Transverse colon (tissue), 4 donors: ENCODE results near the gene CDH13. TPM values are rescaled to one million over a fixed set of nuclear protein-coding genes. Genes with fewer than 3 reads are reported as not detected.
A peak's percentile ranks its signal among the peaks of the same experiment; 100 is the strongest.

Experiments
- DNase-seq: peaks from one replicate; pipeline ENCODE4 v3.0.0-alpha.2; 2019
- H3K27ac ChIP-seq, 4 donors: fragments of 200-600 bp; sonication (generic); 2 replicates each; pipeline ENCODE4 v1.5.1; 2016 to 2018; ENCODE audit warnings: inconsistent platforms in 4 of 4
- H3K27me3 ChIP-seq: fragments of 200-600 bp; sonication (generic); 2 replicates; pipeline ENCODE4 v1.5.1; 2017; ENCODE audit warnings: inconsistent platforms
- H3K36me3 ChIP-seq, 4 donors: fragments of 200-600 bp; sonication (generic); 2 replicates each; pipeline ENCODE4 v1.5.1; 2017 to 2019; ENCODE audit warnings: inconsistent platforms in 4 of 4
- H3K4me1 ChIP-seq, 4 donors: fragments of 200-600 bp; sonication (generic); 2 replicates each; pipeline ENCODE4 v1.5.1; 2017 to 2020; ENCODE audit warnings: inconsistent platforms in 4 of 4
- H3K4me3 ChIP-seq, 4 donors: fragments of 200-600 bp; sonication (generic); 1 replicate in 1 of 4; 2 replicates in 3 of 4; pipeline versions ENCODE4 v1.5.1 to v1.6.1; 2017 to 2019; ENCODE audit warnings: inconsistent platforms in 4 of 4
- H3K9me3 ChIP-seq, 2 donors: fragments of 200-600 bp; sonication (generic); 2 replicates each; pipeline ENCODE4 v1.5.1; 2017 to 2019; ENCODE audit warnings: inconsistent platforms in 2 of 2
- CTCF ChIP-seq, 5 experiments: fragments of 200-600 bp in 3 of 5; fragments of 450-650 bp in 2 of 5; sonication (generic) in 3 of 5; IDR thresholded peaks; 1 replicate in 2 of 5; 2 replicates in 3 of 5; pipeline ENCODE4 v1.5.1; 2016 to 2017; ENCODE audit warnings: antibody characterized with exemption in 5 of 5, inconsistent platforms in 3 of 5, mild to moderate bottlenecking in 2 of 5, moderate library complexity in 1 of 5
- EP300 ChIP-seq: sonication (generic); formaldehyde crosslinking; IDR thresholded peaks from one replicate; pipeline ENCODE4 v1.6.1; 2017; ENCODE audit warnings: antibody characterized with exemption, low read depth
- POLR2A ChIP-seq: fragments of 450-650 bp; IDR thresholded peaks from one replicate; pipeline ENCODE4 v1.6.1; 2016; ENCODE audit warnings: antibody characterized with exemption, mild to moderate bottlenecking, moderate library complexity
- POLR2AphosphoS5 ChIP-seq, 3 donors: sonication (generic); formaldehyde crosslinking; IDR thresholded peaks; one replicate each; pipeline ENCODE4 v1.6.1; 2016; ENCODE audit warnings: antibody characterized with exemption in 3 of 3
- WGBS, 2 donors: methylation state at CpG; one replicate each; pipeline ENCODE4 v1.1.5; 2018; ENCODE audit warnings: low coverage in 1 of 2; 5-methylcytosine and 5-hydroxymethylcytosine counted together
- in situ Hi-C, 4 donors: fragments of 200-750 bp; cut with MboI; loops; one replicate each; pipeline versions ENCODE4 v1.15.0 to v1.15.1; 2017; ENCODE audit warnings: low sequenced_read_pairs in 3 of 4, low pct_ligation_motif_present in 1 of 4, low pct_unique_long_range_greater_than_20kb in 1 of 4
- intact Hi-C: fragments of 100-400 bp; cut with DNase I; formaldehyde crosslinking; loops from one replicate; pipeline ENCODE4 v1.15.1; 2023; ENCODE audit warnings: low total_unique reads
- total RNA-seq, 4 donors: library from RNA; depleted of rRNA; stranded (reverse); fragments of >200 nt; gene quantifications; one replicate each; pipeline ENCODE4 v1.1.0, GENCODE V29; 2016

The CDH13 gene
- total RNA-seq, 4 donors from 2014 or later, result 3.8 to 28.1 (median 5.8) TPM

DNA sequence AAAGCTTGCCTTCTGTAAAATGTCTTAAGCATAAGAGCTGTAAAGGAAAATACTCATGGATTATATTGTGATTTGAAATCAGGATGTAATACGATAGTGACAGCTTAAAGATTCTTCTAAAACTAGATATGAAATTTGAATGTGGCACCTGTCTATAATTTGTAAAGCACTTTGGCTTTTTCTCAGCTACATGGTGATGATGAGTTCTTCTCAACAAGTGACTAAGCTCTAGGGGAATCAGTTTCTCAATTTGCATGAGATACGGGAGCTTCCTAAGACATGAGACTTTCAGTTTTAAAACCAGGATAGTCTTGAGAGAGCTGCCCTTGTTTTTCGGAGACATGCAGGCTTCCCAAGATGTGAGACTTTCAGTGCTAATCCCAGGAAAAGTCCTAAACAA lies 439.2 kb downstream of the CDH13 start:
- intact Hi-C loops, result no loop called here
- DNase-seq, result no peak
- Histone ChIP-seq H3K27me3 (no peaks in the 10 kb centered on the region), H3K36me3 (no peaks in the 10 kb centered on the region), H3K4me1 (no peaks in the 10 kb centered on the region), H3K4me3 (no peak overlapping the region), H3K27ac (no peak overlapping the region), H3K9me3 (no peaks in the 10 kb centered on the region)
- WGBS, 2 donors, result 68 to 89% methylated on average over 2 to 3 of the region's 3 CpGs
- TF ChIP-seq POLR2AphosphoS5 (IDR thresholded peaks at IDR 0.05) (no peak), EP300 (no peak), CTCF (IDR thresholded peaks at IDR 0.05) (no peak), POLR2A (no peak)
- in situ Hi-C loops, result no loop called here

- WGBS, 2 donors, result 43 to 67% methylated on average over 2 of the region's 2 CpGs
- intact Hi-C loops (no loop called here), in situ Hi-C loops (no loop called here)
- no peak for DNase-seq
- no peaks in the 10 kb centered on the region for H3K9me3 ChIP-seq
- H3K27ac ChIP-seq, result no peak overlapping the region
- no peak overlapping the region for H3K4me3 ChIP-seq
- H3K4me1 ChIP-seq, result no peaks in the 10 kb centered on the region
- no peaks in the 10 kb centered on the region for H3K36me3 ChIP-seq
- peaks cover 4% of the 10 kb centered on the region for H3K27me3 ChIP-seq
- TF ChIP-seq POLR2A (no peak), POLR2AphosphoS5 (IDR thresholded peaks at IDR 0.05) (no peak), CTCF (IDR thresholded peaks at IDR 0.05) (no peak), EP300 (no peak)
Observed at GRCh38 chr16:83066881-83067280, 440.1 kb downstream of the CDH13 start.

- H3K4me1 ChIP-seq, result no peaks in the 10 kb centered on the region
- no peak overlapping the region for H3K4me3 ChIP-seq
- H3K27ac ChIP-seq, result no peak overlapping the region
- no peaks in the 10 kb centered on the region for H3K9me3 ChIP-seq
- no peaks in the 10 kb centered on the region for H3K36me3 ChIP-seq
- TF ChIP-seq CTCF (IDR thresholded peaks at IDR 0.05) (peak in 3 of 5 experiments; percentile 16 to 18 (median 17)), POLR2A (no peak)
- in situ Hi-C loops (no loop called here), intact Hi-C loops (no loop called here)
- peaks cover 4% of the 10 kb centered on the region for H3K27me3 ChIP-seq
- DNase-seq, result no peak
- 0 to 11% methylated on average over 1 of the region's 1 CpG for WGBS, 2 donors
Observed at GRCh38 chr16:83068686-83069085, 441.9 kb downstream of the CDH13 start.

GRCh38 chr16:83070416-83071209 lies 443.8 kb downstream of the CDH13 start:
- in situ Hi-C loops, result no loop called here
- peaks cover 4% of the 10 kb centered on the region for H3K27me3 ChIP-seq
- 55 to 61% methylated on average over 4 to 5 of the region's 5 CpGs for WGBS, 2 donors
- TF ChIP-seq POLR2AphosphoS5 (IDR thresholded peaks at IDR 0.05) (no peak), EP300 (no peak), CTCF (IDR thresholded peaks at IDR 0.05) (no peak), POLR2A (no peak)
- DNase-seq, result no peak
- H3K36me3 ChIP-seq, result no peaks in the 10 kb centered on the region
- intact Hi-C loops, result no loop called here
- H3K27ac ChIP-seq, result no peak overlapping the region
- H3K4me1 ChIP-seq, result no peaks in the 10 kb centered on the region
- H3K4me3 ChIP-seq, result no peak overlapping the region
- H3K9me3 ChIP-seq, result no peaks in the 10 kb centered on the region
